Natural killer cell (primary cell): ENCODE data around the gene ZNF93. TPM values are rescaled to one million over a fixed set of nuclear protein-coding genes. Genes with fewer than 3 reads are reported as not detected.
"Not testable (repeated sequence)": the region's sequence is repeated elsewhere in the genome, so short reads cannot be mapped to it uniquely, and the experiment has no call there.

Source experiments
- ATAC-seq, 3 donors: fragments of 150-1000 bp in 2 of 3; fragments of 200-7000 bp in 1 of 3; cut with Tn5 transposase; 1 replicate in 1 of 3; 2 replicates in 2 of 3; pipeline ENCODE4 v1.10.0; 2021; ENCODE audit warnings: mild to moderate bottlenecking in 2 of 3, moderate library complexity in 2 of 3
- DNase-seq, 2 donors: peaks; one replicate each; pipeline versions ENCODE4 v3.0.0 to v3.0.0-alpha.2; 2013 to 2021; ENCODE audit warnings: mixed read lengths in 1 of 2
- H3K27ac ChIP-seq: one replicate; pipeline ENCODE4 v1.5.1; 2013; ENCODE audit warnings: mild to moderate bottlenecking, low read length
- H3K27me3 ChIP-seq: one replicate; pipeline ENCODE4 v1.6.1; 2013; ENCODE audit warnings: low read length; ENCODE audit not compliant: control insufficient read depth, insufficient read depth
- H3K36me3 ChIP-seq: one replicate; pipeline ENCODE4 v1.6.1; 2013; ENCODE audit warnings: low read length; ENCODE audit not compliant: control insufficient read depth, insufficient read depth
- H3K4me1 ChIP-seq: one replicate; pipeline ENCODE4 v1.6.1; 2013; ENCODE audit warnings: low read length; ENCODE audit not compliant: control insufficient read depth, insufficient read depth
- H3K4me3 ChIP-seq: one replicate; pipeline ENCODE4 v1.5.1; 2013; ENCODE audit warnings: low read length
- H3K9me3 ChIP-seq: one replicate; pipeline ENCODE4 v1.6.1; 2013; ENCODE audit warnings: low read length; ENCODE audit not compliant: control insufficient read depth, insufficient read depth
- H3K27ac Mint-ChIP-seq, 2 donors: one replicate each; pipeline ENCODE4 v1.8.0; 2022; ENCODE audit warnings: mild to moderate bottlenecking in 2 of 2, mixed read lengths in 2 of 2, moderate library complexity in 1 of 2
- H3K27me3 Mint-ChIP-seq, 2 donors: one replicate each; pipeline ENCODE4 v1.8.0; 2022; ENCODE audit warnings: low read depth in 2 of 2, mixed read lengths in 2 of 2
- H3K36me3 Mint-ChIP-seq: one replicate; pipeline ENCODE4 v1.8.0; 2022; ENCODE audit warnings: mixed read lengths
- H3K4me1 Mint-ChIP-seq, 2 donors: one replicate each; pipeline ENCODE4 v1.8.0; 2022; ENCODE audit warnings: mixed read lengths in 2 of 2
- H3K4me3 Mint-ChIP-seq: one replicate; pipeline ENCODE4 v1.8.0; 2022; ENCODE audit warnings: mild to moderate bottlenecking, moderate library complexity, mixed read lengths
- H3K9me3 Mint-ChIP-seq, 2 donors: one replicate each; pipeline ENCODE4 v1.8.0; 2022; ENCODE audit warnings: mixed read lengths in 2 of 2
- CTCF ChIP-seq: fragments of 200-600 bp; IDR thresholded peaks from one replicate; pipeline ENCODE4 v1.8.0; 2022; ENCODE audit warnings: antibody characterized with exemption
- WGBS: methylation state at CpG from one replicate; pipeline ENCODE4 v1.1.7; 2013; ENCODE audit warnings: missing lambda C conversion rate; ENCODE audit not compliant: insufficient coverage; 5-methylcytosine and 5-hydroxymethylcytosine counted together
- intact Hi-C: fragments of 100-400 bp; cut with micrococcal nuclease; formaldehyde crosslinking; loops from one replicate; pipeline ENCODE4 v1.14.2; 2022
- total RNA-seq, 4 donors: library from RNA; stranded (reverse); fragments of 120-200 nt in 1 of 4; gene quantifications; one replicate each; pipeline versions ENCODE4 v1.2.3 to v1.2.4, GENCODE V29; 2013 to 2022

Gene ZNF93
- total RNA-seq, 3 donors from 2014 or later (not counting 1 experiment from before 2014, with no cell fraction given) = 2.2 to 5.2 (median 4.2) TPM

GRCh38 chr19:19871932-19872331 is 28.8 kb upstream of the ZNF93 start:
- Histone ChIP-seq H3K9me3 (peaks cover 4% of the 10 kb centered on the region), H3K27ac (no peak overlapping the region), H3K27me3 (no peaks in the 10 kb centered on the region), H3K4me3 (no peak overlapping the region), H3K36me3 (peaks cover 2% of the 10 kb centered on the region), H3K4me1 (peaks cover 7% of the 10 kb centered on the region)
- Mint-ChIP-seq H3K4me1 (peaks cover 55 to 66% of the 10 kb centered on the region in 2 donors), H3K4me3 (no peak overlapping the region), H3K27me3 (no peaks in the 10 kb centered on the region), H3K9me3 (no peaks in the 10 kb centered on the region), H3K27ac (peak overlapping the region; percentile 30 to 66), H3K36me3 (no peaks in the 10 kb centered on the region)
- WGBS = 84% methylated on average over 3 of the region's 3 CpGs
- TF ChIP-seq CTCF = no peak
- DNase-seq (peak in 1 of 2 donors; percentile 6), ATAC-seq (no peak)
- intact Hi-C loops = no loop called here

DNA sequence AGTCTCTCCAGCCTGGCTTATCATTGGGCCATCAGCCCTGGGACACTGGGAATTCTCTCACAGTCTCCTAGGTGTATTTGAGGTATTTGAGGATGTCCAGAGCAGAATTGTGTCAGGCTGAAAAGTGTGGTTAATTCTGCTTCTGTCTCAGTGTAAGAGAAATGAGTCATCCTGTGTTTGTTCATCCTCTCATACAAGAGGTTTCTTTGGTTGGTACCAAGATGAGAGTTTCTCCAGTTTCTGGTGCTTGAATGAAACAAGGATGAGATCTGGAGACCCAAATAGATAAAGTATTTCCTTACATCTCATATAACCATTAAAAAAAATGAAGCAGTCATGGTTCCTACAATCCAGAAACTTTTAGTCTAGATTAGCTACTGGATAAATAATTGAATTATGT is 27.4 kb upstream of the ZNF93 start:
- DNase-seq = no peak
- intact Hi-C loops = no loop called here
- no peak for ATAC-seq
- Mint-ChIP-seq H3K9me3 (no peaks in the 10 kb centered on the region), H3K27ac (peak overlapping the region; percentile 58 to 66), H3K27me3 (no peaks in the 10 kb centered on the region), H3K4me3 (no peak overlapping the region), H3K36me3 (no peaks in the 10 kb centered on the region), H3K4me1 (peaks cover 41 to 55% of the 10 kb centered on the region in 2 donors)
- H3K36me3 ChIP-seq = peaks cover 2% of the 10 kb centered on the region
- TF ChIP-seq CTCF = no peak
- H3K27ac ChIP-seq = no peak overlapping the region
- peaks cover 4% of the 10 kb centered on the region for H3K9me3 ChIP-seq
- H3K4me1 ChIP-seq = no peaks in the 10 kb centered on the region
- no peaks in the 10 kb centered on the region for H3K27me3 ChIP-seq
- H3K4me3 ChIP-seq = no peak overlapping the region

GRCh38 chr19:19877724-19878123 is 23.0 kb upstream of the ZNF93 start:
- Histone ChIP-seq H3K9me3 (peaks cover 4% of the 10 kb centered on the region), H3K36me3 (peaks cover 18% of the 10 kb centered on the region), H3K27ac (no peak overlapping the region), H3K27me3 (no peaks in the 10 kb centered on the region), H3K4me3 (no peak overlapping the region), H3K4me1 (no peaks in the 10 kb centered on the region)
- intact Hi-C loops = no loop called here
- Mint-ChIP-seq H3K4me1 (peaks cover 20 to 26% of the 10 kb centered on the region in 2 donors), H3K9me3 (no peaks in the 10 kb centered on the region), H3K27me3 (no peaks in the 10 kb centered on the region), H3K36me3 (no peaks in the 10 kb centered on the region), H3K27ac (no peak overlapping the region), H3K4me3 (no peak overlapping the region)
- no peak for DNase-seq
- WGBS = 97% methylated on average over 3 of the region's 4 CpGs
- TF ChIP-seq CTCF = no peak
- no peak for ATAC-seq

- no peak overlapping the region for H3K4me3 Mint-ChIP-seq
- no peak for TF ChIP-seq CTCF
- peaks cover 0 to 3% of the 10 kb centered on the region in 2 donors for H3K9me3 Mint-ChIP-seq
- H3K4me1 Mint-ChIP-seq = no peaks in the 10 kb centered on the region
- Histone ChIP-seq H3K36me3 (peaks cover 11% of the 10 kb centered on the region), H3K27ac (no peak overlapping the region), H3K9me3 (peaks cover 16% of the 10 kb centered on the region), H3K4me3 (no peak overlapping the region), H3K4me1 (no peaks in the 10 kb centered on the region), H3K27me3 (no peaks in the 10 kb centered on the region)
- peaks cover 13% of the 10 kb centered on the region for H3K36me3 Mint-ChIP-seq
- no peaks in the 10 kb centered on the region for H3K27me3 Mint-ChIP-seq
- WGBS = no CpG with 5 or more reads among the region's 1 CpG
- no peak overlapping the region for H3K27ac Mint-ChIP-seq
- intact Hi-C loops = no loop called here
- no peak for ATAC-seq
- DNase-seq = no peak
Observed at GRCh38 chr19:19884583-19884982, 16.2 kb upstream of the ZNF93 start.

DNA sequence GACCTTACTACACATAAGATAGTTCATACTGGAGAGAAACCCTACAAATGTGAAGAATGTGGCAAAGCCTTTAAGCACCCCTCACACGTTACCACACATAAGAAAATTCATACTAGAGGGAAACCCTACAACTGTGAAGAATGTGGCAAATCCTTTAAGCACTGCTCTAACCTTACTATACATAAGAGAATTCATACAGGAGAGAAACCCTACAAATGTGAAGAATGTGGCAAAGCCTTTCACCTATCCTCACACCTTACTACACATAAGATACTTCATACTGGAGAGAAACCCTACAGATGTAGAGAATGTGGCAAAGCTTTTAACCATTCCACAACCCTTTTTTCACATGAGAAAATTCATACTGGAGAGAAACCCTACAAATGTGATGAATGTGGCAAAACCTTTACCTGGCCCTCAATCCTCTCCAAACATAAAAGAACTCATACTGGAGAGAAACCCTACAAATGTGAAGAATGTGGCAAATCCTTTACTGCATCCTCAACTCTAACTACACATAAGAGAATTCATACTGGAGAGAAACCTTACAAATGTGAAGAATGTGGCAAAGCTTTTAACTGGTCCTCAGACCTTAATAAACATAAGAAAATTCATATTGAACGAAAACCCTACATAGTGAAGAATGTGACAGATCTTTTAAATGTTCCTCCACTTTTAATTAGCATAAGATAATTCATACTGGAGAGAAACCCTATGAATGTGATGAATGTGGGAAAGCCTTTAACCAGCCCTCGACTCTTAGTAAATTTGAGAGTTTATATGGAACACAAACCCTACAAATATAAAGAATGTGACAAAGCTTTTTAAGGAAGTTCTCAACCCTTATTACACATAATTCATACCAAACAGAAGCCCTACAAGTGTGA is 8.4 kb upstream of the ZNF93 start:
- H3K27me3 ChIP-seq, DNase-seq, H3K27me3 Mint-ChIP-seq, ATAC-seq, H3K4me3 Mint-ChIP-seq, H3K4me1 ChIP-seq, H3K4me1 Mint-ChIP-seq, H3K27ac ChIP-seq, intact Hi-C loops, H3K27ac Mint-ChIP-seq, H3K36me3 ChIP-seq, H3K4me3 ChIP-seq: not testable (repeated sequence)
- peaks cover 34% of the 10 kb centered on the region for H3K36me3 Mint-ChIP-seq
- WGBS = 100% methylated on average over 1 of the region's 3 CpGs
- peaks cover 9 to 20% of the 10 kb centered on the region in 2 donors for H3K9me3 Mint-ChIP-seq
- peaks cover 39% of the 10 kb centered on the region for H3K9me3 ChIP-seq
